ENCODE data around the gene MYBPC2.

The MYBPC2 gene

GRCh38 chr19:50505856-50506611, 73.3 kb downstream of the MYBPC2 start:
- DNase-seq: no peak

GRCh38 chr19:50506700-50507099, 74.0 kb downstream of the MYBPC2 start:
- DNase-seq: no peak

GRCh38 chr19:50507376-50507775, 74.7 kb downstream of the MYBPC2 start:
- DNase-seq: no peak

- DNase-seq: no peak
These were observed 76.1 kb downstream of the MYBPC2 start for GRCh38 chr19:50508843-50509190.

- no peak for DNase-seq
These were observed 76.7 kb downstream of the MYBPC2 start for GRCh38 chr19:50509366-50509765.

- DNase-seq: no peak
These were observed 77.5 kb downstream of the MYBPC2 start for GRCh38 chr19:50510121-50510670.

GRCh38 chr19:50510700-50511068, 78.0 kb downstream of the MYBPC2 start:
- DNase-seq: no peak

- peak; percentile 80 for DNase-seq
These were observed 78.6 kb downstream of the MYBPC2 start, which contains the start of gene JOSD2 for GRCh38 chr19:50511069-50511822. Gene JOSD2 (minus strand): TSS chr19:50511191. CDS start chr19:50510431, 760 bp downstream.

- DNase-seq: no peak
These were observed 79.7 kb downstream of the MYBPC2 start for GRCh38 chr19:50512112-50512998.

GRCh38 chr19:50512999-50513745, 80.5 kb downstream of the MYBPC2 start:
- DNase-seq: no peak

- no peak for DNase-seq
These were observed 81.2 kb downstream of the MYBPC2 start, which contains the start of gene ASPDH for GRCh38 chr19:50513746-50514345. Gene ASPDH (minus strand): TSS chr19:50513913. CDS start chr19:50513823, 90 bp downstream.

- DNase-seq: no peak
These were observed 81.9 kb downstream of the MYBPC2 start for GRCh38 chr19:50514346-50515167.

- DNase-seq: no peak
These were observed 82.5 kb downstream of the MYBPC2 start for GRCh38 chr19:50515168-50515561.

Data from NCI-H510A (cell line).